GM12878 (cell line): ENCODE results near the gene MCEMP1. TPM values are rescaled to one million over a fixed set of nuclear protein-coding genes. Genes with fewer than 3 reads are reported as not detected.

ENCODE experiments used
- ATF7 ChIP-seq: fragments of 450-650 bp; IDR thresholded peaks from 2 replicates; pipeline ENCODE4 v1.6.1; 2016; ENCODE audit warnings: low read depth, mild to moderate bottlenecking
- CREB1 ChIP-seq: IDR thresholded peaks from 2 replicates; pipeline ENCODE4 v1.6.1; 2012; ENCODE audit warnings: low read depth, mild to moderate bottlenecking, inconsistent platforms
- GABPA ChIP-seq: IDR thresholded peaks from 2 replicates; pipeline ENCODE4 v1.6.1; 2014; ENCODE audit warnings: antibody characterized with exemption, low read depth, mild to moderate bottlenecking, inconsistent platforms
- HDAC2 ChIP-seq: fragments of 200-600 bp; sonication (generic); IDR thresholded peaks from 2 replicates; pipeline ENCODE4 v1.6.1; 2017
- JUNB ChIP-seq: IDR thresholded peaks from 2 replicates; pipeline ENCODE4 v1.6.1; 2016; ENCODE audit warnings: antibody characterized with exemption, mild to moderate bottlenecking
- KDM1A ChIP-seq: fragments of 200-600 bp; sonication (generic); IDR thresholded peaks from 2 replicates; pipeline ENCODE4 v1.6.1; 2016; ENCODE audit warnings: borderline replicate concordance
- MTA2 ChIP-seq: fragments of 450-650 bp; IDR thresholded peaks from 2 replicates; pipeline ENCODE4 v1.6.1; 2016; ENCODE audit warnings: low read depth, mild to moderate bottlenecking, moderate library complexity
- NRF1 ChIP-seq: conservative IDR thresholded peaks from 2 replicates; pipeline ENCODE4 v1.6.1; 2011; ENCODE audit warnings: mild to moderate bottlenecking, low read depth, low read length, improper control_type of control experiment
- POLR2A ChIP-seq: IDR thresholded peaks from 2 replicates; pipeline ENCODE4 v1.6.1; 2011; ENCODE audit warnings: low read depth, mild to moderate bottlenecking, low read length
- POLR2AphosphoS5 ChIP-seq: IDR thresholded peaks from 2 replicates; pipeline ENCODE4 v1.6.1; 2011; ENCODE audit warnings: mild to moderate bottlenecking, low read length, inconsistent platforms
- RFX5 ChIP-seq: IDR thresholded peaks from 2 replicates; pipeline ENCODE4 v1.6.1; 2011; ENCODE audit warnings: low read depth, low read length, improper control_type of control experiment
- RUNX3 ChIP-seq: IDR thresholded peaks from 2 replicates; pipeline ENCODE4 v1.6.1; 2012; ENCODE audit warnings: low read length, inconsistent platforms
- SPI1 ChIP-seq: IDR thresholded peaks from 2 replicates; pipeline ENCODE4 v1.6.1; 2011; ENCODE audit warnings: low read depth, mild to moderate bottlenecking, low read length, moderate library complexity, borderline replicate concordance; ENCODE audit not compliant: insufficient read depth
- TARDBP ChIP-seq: IDR thresholded peaks from 2 replicates; pipeline ENCODE4 v1.6.1; 2016; ENCODE audit warnings: borderline replicate concordance
- TBL1XR1 ChIP-seq: IDR thresholded peaks from 2 replicates; pipeline ENCODE4 v1.6.1; 2012; ENCODE audit warnings: low read depth, low read length, improper control_type of control experiment
- TCF7 ChIP-seq: IDR thresholded peaks from 2 replicates; pipeline ENCODE4 v1.6.1; 2014; ENCODE audit warnings: antibody characterized with exemption, borderline replicate concordance
- WRNIP1 ChIP-seq: IDR thresholded peaks from 2 replicates; pipeline ENCODE4 v1.6.1; 2011; ENCODE audit warnings: low read depth, low read length, improper control_type of control experiment, borderline replicate concordance
- YBX1 ChIP-seq: fragments of 450-650 bp; IDR thresholded peaks from 2 replicates; pipeline ENCODE4 v1.6.1; 2016; ENCODE audit warnings: antibody characterized with exemption
- ZNF217 ChIP-seq: fragments of 450-650 bp; IDR thresholded peaks from 2 replicates; pipeline ENCODE4 v1.6.1; 2017; ENCODE audit warnings: antibody characterized with exemption, mild to moderate bottlenecking
- polyA plus RNA-seq, 11 experiments: library from polyadenylated mRNA; depleted of rRNA in 4 of 11; unstranded in 6 of 11; stranded (reverse) in 5 of 11; fragments of >200 nt; fragmentation: Nextera tagmentation in 4 of 11; fragmentation: Illumina TruSeq in 1 of 11; extraction: Ambion mirVana in 4 of 11; extraction: Trizol in 1 of 11; gene quantifications; 1 replicate in 1 of 11; 2 replicates in 10 of 11; pipeline versions ENCODE4 v1.2.1 to v1.2.3, GENCODE V29; 2011 to 2016; ENCODE audit warnings: inconsistent platforms in 2 of 11, missing spikeins in 2 of 11, low read depth in 1 of 11
- total RNA-seq, 4 experiments: library from RNA; depleted of rRNA in 3 of 4; stranded (reverse); fragments of >200 nt in 3 of 4; fragmentation: Illumina TruSeq in 1 of 4; extraction: Trizol in 1 of 4; gene quantifications; 2 replicates each; pipeline versions ENCODE4 v1.2.1 to v1.2.3, GENCODE V29; 2013 to 2021
- TF ChIP-seq, protein P1 (sequence below): fragments of 450-650 bp; IDR thresholded peaks from 2 replicates; pipeline ENCODE4 v1.6.1; 2017; ENCODE audit warnings: low read depth, mild to moderate bottlenecking, moderate library complexity
- TF ChIP-seq, protein P2 (sequence below): IDR thresholded peaks from 2 replicates; pipeline ENCODE4 v1.6.1; 2011; ENCODE audit warnings: mild to moderate bottlenecking, low read depth, low read length, moderate library complexity; ENCODE audit not compliant: insufficient replicate concordance
- TF ChIP-seq, protein P3 (sequence below): fragments of 450-650 bp; IDR thresholded peaks from 2 replicates; pipeline ENCODE4 v1.6.1; 2017; ENCODE audit warnings: borderline replicate concordance
- TF ChIP-seq, protein P4 (sequence below): fragments of 450-650 bp; IDR thresholded peaks from 2 replicates; pipeline ENCODE4 v1.6.1; 2017; ENCODE audit warnings: mild to moderate bottlenecking, low read depth, inconsistent platforms; ENCODE audit not compliant: poor library complexity, severe bottlenecking
- TF ChIP-seq, protein P5 (sequence below): fragments of 450-650 bp; conservative IDR thresholded peaks from 2 replicates; pipeline ENCODE4 v1.6.1; 2017; ENCODE audit warnings: mild to moderate bottlenecking, moderate library complexity

MCEMP1 gene
- total and polyA plus RNA-seq, 10 of the 15 experiments (the other 5 are each of a cell fraction or from before 2014, with no cell fraction given): 0.08 to 0.55 (median 0.26) TPM; not detected in 1

DNA sequence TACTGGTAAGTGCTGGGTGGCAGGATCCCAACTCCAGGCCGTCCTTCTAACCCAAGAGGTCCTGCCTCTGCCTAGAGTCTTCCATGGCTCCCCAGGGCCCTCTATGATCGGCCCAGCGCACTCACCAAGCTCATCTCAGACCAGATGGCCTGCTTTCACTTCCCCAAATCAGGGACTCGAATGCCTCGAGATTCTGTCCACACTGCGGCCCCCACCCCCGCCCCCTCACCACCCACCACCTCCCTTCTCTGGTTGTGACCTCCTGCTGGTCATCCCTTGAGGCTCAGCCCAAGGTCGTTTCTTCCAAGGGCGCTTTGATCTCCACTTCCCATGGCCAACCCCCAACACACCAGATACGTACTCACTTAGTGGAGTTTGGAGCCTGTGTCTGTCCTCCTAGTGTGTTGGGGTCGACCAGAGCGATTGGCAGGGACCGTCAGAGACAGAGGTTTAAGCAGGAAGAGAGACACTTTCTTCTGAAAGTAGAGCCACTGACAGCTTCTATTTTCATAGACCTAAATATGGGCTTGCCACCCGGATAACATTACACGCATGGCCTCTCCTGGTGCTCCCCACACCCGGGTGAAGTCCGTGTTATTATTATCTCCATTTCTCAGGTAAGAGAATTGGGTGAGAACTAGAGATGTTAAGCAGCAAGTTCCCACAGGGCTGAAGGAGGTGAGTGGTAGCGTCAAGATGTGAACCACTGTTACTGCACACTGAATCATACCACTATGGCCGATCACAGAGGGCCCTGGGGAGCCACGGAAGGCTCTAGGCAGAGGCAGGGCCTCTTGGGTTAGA, 25.0 kb downstream of the MCEMP1 start, which contains the start of gene FCER2 (continued):
- TF ChIP-seq, protein P1, sequence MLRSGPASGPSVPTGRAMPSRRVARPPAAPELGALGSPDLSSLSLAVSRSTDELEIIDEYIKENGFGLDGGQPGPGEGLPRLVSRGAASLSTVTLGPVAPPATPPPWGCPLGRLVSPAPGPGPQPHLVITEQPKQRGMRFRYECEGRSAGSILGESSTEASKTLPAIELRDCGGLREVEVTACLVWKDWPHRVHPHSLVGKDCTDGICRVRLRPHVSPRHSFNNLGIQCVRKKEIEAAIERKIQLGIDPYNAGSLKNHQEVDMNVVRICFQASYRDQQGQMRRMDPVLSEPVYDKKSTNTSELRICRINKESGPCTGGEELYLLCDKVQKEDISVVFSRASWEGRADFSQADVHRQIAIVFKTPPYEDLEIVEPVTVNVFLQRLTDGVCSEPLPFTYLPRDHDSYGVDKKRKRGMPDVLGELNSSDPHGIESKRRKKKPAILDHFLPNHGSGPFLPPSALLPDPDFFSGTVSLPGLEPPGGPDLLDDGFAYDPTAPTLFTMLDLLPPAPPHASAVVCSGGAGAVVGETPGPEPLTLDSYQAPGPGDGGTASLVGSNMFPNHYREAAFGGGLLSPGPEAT: peak; percentile 59; the same call in 1 of the 2 replicates
- TF ChIP-seq RFX5 (no peak), POLR2AphosphoS5 (peak; percentile 86), TCF7 (peak; percentile 85), YBX1 (no peak), HDAC2 (peak; percentile 91; the same call in 1 of the 2 replicates), TARDBP (peak; percentile 15; the same call in 1 of the 2 replicates), NRF1 (no peak), CREB1 (peak; percentile 51), WRNIP1 (no peak), ATF7 (peak; percentile 67; the same call in 1 of the 2 replicates), ZNF217 (peak; percentile 99), KDM1A (peak; percentile 85; the same call in 1 of the 2 replicates), RUNX3 (peak; percentile 85), GABPA (no peak), MTA2 (peak; percentile 65), TBL1XR1 (peak; percentile 76), POLR2A (peak; percentile 81), SPI1 (peak; percentile 97), JUNB (peak; percentile 33)
- TF ChIP-seq, protein P2, sequence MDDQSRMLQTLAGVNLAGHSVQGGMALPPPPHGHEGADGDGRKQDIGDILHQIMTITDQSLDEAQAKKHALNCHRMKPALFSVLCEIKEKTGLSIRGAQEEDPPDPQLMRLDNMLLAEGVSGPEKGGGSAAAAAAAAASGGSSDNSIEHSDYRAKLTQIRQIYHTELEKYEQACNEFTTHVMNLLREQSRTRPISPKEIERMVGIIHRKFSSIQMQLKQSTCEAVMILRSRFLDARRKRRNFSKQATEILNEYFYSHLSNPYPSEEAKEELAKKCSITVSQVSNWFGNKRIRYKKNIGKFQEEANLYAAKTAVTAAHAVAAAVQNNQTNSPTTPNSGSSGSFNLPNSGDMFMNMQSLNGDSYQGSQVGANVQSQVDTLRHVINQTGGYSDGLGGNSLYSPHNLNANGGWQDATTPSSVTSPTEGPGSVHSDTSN: peak; percentile 20
- TF ChIP-seq, protein P3, sequence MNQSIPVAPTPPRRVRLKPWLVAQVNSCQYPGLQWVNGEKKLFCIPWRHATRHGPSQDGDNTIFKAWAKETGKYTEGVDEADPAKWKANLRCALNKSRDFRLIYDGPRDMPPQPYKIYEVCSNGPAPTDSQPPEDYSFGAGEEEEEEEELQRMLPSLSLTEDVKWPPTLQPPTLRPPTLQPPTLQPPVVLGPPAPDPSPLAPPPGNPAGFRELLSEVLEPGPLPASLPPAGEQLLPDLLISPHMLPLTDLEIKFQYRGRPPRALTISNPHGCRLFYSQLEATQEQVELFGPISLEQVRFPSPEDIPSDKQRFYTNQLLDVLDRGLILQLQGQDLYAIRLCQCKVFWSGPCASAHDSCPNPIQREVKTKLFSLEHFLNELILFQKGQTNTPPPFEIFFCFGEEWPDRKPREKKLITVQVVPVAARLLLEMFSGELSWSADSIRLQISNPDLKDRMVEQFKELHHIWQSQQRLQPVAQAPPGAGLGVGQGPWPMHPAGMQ: no peak
- TF ChIP-seq, protein P4, sequence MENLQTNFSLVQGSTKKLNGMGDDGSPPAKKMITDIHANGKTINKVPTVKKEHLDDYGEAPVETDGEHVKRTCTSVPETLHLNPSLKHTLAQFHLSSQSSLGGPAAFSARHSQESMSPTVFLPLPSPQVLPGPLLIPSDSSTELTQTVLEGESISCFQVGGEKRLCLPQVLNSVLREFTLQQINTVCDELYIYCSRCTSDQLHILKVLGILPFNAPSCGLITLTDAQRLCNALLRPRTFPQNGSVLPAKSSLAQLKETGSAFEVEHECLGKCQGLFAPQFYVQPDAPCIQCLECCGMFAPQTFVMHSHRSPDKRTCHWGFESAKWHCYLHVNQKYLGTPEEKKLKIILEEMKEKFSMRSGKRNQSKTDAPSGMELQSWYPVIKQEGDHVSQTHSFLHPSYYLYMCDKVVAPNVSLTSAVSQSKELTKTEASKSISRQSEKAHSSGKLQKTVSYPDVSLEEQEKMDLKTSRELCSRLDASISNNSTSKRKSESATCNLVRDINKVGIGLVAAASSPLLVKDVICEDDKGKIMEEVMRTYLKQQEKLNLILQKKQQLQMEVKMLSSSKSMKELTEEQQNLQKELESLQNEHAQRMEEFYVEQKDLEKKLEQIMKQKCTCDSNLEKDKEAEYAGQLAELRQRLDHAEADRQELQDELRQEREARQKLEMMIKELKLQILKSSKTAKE: peak; percentile 73
- TF ChIP-seq, protein P5, sequence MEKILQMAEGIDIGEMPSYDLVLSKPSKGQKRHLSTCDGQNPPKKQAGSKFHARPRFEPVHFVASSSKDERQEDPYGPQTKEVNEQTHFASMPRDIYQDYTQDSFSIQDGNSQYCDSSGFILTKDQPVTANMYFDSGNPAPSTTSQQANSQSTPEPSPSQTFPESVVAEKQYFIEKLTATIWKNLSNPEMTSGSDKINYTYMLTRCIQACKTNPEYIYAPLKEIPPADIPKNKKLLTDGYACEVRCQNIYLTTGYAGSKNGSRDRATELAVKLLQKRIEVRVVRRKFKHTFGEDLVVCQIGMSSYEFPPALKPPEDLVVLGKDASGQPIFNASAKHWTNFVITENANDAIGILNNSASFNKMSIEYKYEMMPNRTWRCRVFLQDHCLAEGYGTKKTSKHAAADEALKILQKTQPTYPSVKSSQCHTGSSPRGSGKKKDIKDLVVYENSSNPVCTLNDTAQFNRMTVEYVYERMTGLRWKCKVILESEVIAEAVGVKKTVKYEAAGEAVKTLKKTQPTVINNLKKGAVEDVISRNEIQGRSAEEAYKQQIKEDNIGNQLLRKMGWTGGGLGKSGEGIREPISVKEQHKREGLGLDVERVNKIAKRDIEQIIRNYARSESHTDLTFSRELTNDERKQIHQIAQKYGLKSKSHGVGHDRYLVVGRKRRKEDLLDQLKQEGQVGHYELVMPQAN: peak; percentile 86
